Vagina (tissue), 2 donors: Measurements from ENCODE around the gene OPRM1.

Experiments
- POLR2A ChIP-seq, 2 donors: fragments of 450-650 bp; IDR thresholded peaks; one replicate each; pipeline ENCODE4 v1.6.1; 2017; ENCODE audit warnings: antibody characterized with exemption in 2 of 2, mild to moderate bottlenecking in 2 of 2, moderate library complexity in 2 of 2
- POLR2AphosphoS5 ChIP-seq, 2 donors: sonication (generic); formaldehyde crosslinking; IDR thresholded peaks; one replicate each; pipeline ENCODE4 v1.9.0; 2017; ENCODE audit warnings: antibody characterized with exemption in 2 of 2, mild to moderate bottlenecking in 2 of 2, low read depth in 1 of 2; ENCODE audit not compliant: insufficient read depth in 1 of 2
- TF ChIP-seq, protein P1 (sequence below), 3 experiments: fragments of 450-650 bp in 2 of 3; fragments of 200-600 bp in 1 of 3; sonication (generic) in 1 of 3; IDR thresholded peaks; one replicate each; pipeline ENCODE4 v1.5.1; 2017 to 2019; ENCODE audit warnings: antibody characterized with exemption in 3 of 3, mild to moderate bottlenecking in 2 of 3, moderate library complexity in 2 of 3

- TF ChIP-seq, protein P1, sequence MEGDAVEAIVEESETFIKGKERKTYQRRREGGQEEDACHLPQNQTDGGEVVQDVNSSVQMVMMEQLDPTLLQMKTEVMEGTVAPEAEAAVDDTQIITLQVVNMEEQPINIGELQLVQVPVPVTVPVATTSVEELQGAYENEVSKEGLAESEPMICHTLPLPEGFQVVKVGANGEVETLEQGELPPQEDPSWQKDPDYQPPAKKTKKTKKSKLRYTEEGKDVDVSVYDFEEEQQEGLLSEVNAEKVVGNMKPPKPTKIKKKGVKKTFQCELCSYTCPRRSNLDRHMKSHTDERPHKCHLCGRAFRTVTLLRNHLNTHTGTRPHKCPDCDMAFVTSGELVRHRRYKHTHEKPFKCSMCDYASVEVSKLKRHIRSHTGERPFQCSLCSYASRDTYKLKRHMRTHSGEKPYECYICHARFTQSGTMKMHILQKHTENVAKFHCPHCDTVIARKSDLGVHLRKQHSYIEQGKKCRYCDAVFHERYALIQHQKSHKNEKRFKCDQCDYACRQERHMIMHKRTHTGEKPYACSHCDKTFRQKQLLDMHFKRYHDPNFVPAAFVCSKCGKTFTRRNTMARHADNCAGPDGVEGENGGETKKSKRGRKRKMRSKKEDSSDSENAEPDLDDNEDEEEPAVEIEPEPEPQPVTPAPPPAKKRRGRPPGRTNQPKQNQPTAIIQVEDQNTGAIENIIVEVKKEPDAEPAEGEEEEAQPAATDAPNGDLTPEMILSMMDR (IDR thresholded peaks at IDR 0.05) = no peak
- no peak for TF ChIP-seq POLR2A (IDR thresholded peaks at IDR 0.05)
- TF ChIP-seq POLR2AphosphoS5 (IDR thresholded peaks at IDR 0.05; ENCODE audit: insufficient read depth in 1 of 2, low read depth in 1 of 2) = no peak
Observed at GRCh38 chr6:154223296-154223695, 184.3 kb downstream of the OPRM1 start.
